ENCODE results near the gene TTC21A. TPM values are rescaled to one million over a fixed set of nuclear protein-coding genes. Genes with fewer than 3 reads are reported as not detected.

The TTC21A gene
- total RNA-seq, 4 donors from 2014 or later = 1.7 to 8.6 (median 3.9) TPM

DNA sequence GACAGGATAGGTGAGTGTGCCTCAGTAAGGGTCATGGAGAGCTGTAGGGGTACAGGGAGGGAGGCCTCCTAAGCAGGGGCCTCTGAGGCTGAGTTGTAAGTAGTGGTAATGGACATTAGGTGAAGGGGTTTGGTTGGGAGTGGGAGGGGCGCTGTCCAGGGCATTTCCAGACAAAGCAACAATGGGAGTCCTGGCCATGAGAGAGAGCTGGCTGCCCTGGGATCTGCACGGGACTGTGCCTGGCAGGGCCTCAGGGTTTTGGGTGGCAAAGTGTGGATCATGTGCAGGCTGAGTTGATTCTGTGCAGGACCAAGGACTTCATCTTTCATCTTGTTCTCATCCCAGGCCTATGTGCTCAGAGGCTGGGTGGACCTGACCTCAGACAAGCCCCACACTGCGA lies 4.6 kb downstream of the TTC21A start:
- H3K4me1 ChIP-seq = peaks cover 8 to 14% (median 12%) of the 10 kb centered on the region in 4 donors
- DNase-seq (ENCODE audit: extremely low spot score) = no peak
- H3K4me3 ChIP-seq = no peak overlapping the region
- intact Hi-C loops (cut with DNase I) = loop anchor here (5.0 kb wide), 1 partner anchor 80 kb away; the partner anchor contains the start of gene XIRP1
- H3K9me3 ChIP-seq = no peaks in the 10 kb centered on the region
- WGBS = 86% methylated on average over 2 of the region's 3 CpGs
- H3K27ac ChIP-seq (replicated peaks in 1 of 4) = no peak overlapping the region
- TF ChIP-seq EP300 (IDR thresholded peaks at IDR 0.05) (no peak), POLR2AphosphoS5 (IDR thresholded peaks at IDR 0.05) (no peak)
- peaks cover 0 to 28% (median 8%) of the 10 kb centered on the region in 4 donors for H3K36me3 ChIP-seq
- no peaks in the 10 kb centered on the region for H3K27me3 ChIP-seq

DNA sequence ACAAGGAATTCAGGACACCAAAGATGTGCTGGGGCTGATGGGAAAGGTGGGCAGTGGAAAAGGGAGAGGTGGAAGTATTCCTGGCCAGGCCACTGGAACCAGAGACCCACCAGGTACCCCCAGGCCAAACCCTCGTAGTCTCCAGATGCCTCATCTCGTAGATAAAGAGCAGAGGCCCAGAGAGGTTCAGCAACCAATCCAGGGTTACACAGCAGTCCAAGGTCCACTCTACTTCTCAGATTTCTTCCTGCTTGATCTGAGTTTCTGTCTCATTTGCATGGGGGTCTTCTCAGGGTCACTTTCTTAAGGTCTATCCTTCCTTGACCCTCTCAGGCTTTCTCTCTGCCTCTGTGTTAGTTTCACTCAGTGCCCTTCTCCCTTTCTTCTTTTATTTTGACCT lies 5.1 kb downstream of the TTC21A start:
- H3K27me3 ChIP-seq = no peaks in the 10 kb centered on the region
- no peaks in the 10 kb centered on the region for H3K9me3 ChIP-seq
- no peak for TF ChIP-seq POLR2A (IDR thresholded peaks at IDR 0.05; ENCODE audit: low read depth)
- no peak for TF ChIP-seq EP300 (IDR thresholded peaks at IDR 0.05)
- TF ChIP-seq, protein P1, sequence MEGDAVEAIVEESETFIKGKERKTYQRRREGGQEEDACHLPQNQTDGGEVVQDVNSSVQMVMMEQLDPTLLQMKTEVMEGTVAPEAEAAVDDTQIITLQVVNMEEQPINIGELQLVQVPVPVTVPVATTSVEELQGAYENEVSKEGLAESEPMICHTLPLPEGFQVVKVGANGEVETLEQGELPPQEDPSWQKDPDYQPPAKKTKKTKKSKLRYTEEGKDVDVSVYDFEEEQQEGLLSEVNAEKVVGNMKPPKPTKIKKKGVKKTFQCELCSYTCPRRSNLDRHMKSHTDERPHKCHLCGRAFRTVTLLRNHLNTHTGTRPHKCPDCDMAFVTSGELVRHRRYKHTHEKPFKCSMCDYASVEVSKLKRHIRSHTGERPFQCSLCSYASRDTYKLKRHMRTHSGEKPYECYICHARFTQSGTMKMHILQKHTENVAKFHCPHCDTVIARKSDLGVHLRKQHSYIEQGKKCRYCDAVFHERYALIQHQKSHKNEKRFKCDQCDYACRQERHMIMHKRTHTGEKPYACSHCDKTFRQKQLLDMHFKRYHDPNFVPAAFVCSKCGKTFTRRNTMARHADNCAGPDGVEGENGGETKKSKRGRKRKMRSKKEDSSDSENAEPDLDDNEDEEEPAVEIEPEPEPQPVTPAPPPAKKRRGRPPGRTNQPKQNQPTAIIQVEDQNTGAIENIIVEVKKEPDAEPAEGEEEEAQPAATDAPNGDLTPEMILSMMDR (IDR thresholded peaks at IDR 0.05) = no peak
- TF ChIP-seq POLR2AphosphoS5 (IDR thresholded peaks at IDR 0.05) = no peak
- no peak for DNase-seq (ENCODE audit: extremely low spot score)
- WGBS = 93% methylated on average over 2 of the region's 2 CpGs
- H3K4me1 ChIP-seq = peaks cover 8 to 14% (median 12%) of the 10 kb centered on the region in 4 donors
- intact Hi-C loops (cut with DNase I) = loop anchor here (5.0 kb wide), 1 partner anchor 80 kb away; the partner anchor contains the start of gene XIRP1
- peaks cover 0 to 31% (median 8%) of the 10 kb centered on the region in 4 donors for H3K36me3 ChIP-seq
- no peak overlapping the region for H3K27ac ChIP-seq (replicated peaks in 1 of 4)
- H3K4me3 ChIP-seq = no peak overlapping the region

DNA sequence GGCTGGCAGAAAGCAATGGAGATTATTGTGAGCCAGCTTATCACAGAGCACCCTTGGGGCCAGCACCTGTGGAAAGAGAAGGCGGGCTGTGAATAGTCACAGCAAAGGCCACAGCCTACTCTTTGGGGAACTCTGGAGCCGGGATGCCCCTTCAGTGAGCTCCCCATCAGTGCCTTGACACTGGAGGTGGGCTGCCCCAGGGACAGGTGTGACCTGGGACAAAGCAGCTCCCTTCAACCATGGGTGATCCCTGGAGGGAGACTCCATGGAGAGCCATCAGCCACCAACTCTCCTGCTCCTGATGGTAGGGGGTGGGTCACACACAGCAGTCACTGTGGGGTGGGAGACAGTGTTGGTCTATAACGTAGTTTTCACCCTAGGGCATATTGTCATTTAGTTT lies 5.8 kb downstream of the TTC21A start:
- H3K4me3 ChIP-seq = no peak overlapping the region
- H3K9me3 ChIP-seq = no peaks in the 10 kb centered on the region
- DNase-seq (ENCODE audit: extremely low spot score) = no peak
- no peak overlapping the region for H3K27ac ChIP-seq (replicated peaks in 1 of 4)
- 83% methylated on average over 3 of the region's 3 CpGs for WGBS
- H3K36me3 ChIP-seq = peaks cover 0 to 39% (median 10%) of the 10 kb centered on the region in 4 donors
- intact Hi-C loops (cut with DNase I) = loop anchor here (5.0 kb wide), 1 partner anchor 79 kb away; the partner anchor contains the start of gene XIRP1
- no peaks in the 10 kb centered on the region for H3K27me3 ChIP-seq
- peaks cover 4 to 9% (median 7%) of the 10 kb centered on the region in 4 donors for H3K4me1 ChIP-seq
- TF ChIP-seq POLR2A (IDR thresholded peaks at IDR 0.05; ENCODE audit: low read depth) (no peak), POLR2AphosphoS5 (IDR thresholded peaks at IDR 0.05) (no peak), EP300 (IDR thresholded peaks at IDR 0.05) (no peak)
- TF ChIP-seq, protein P1 (IDR thresholded peaks at IDR 0.05) = no peak

DNA sequence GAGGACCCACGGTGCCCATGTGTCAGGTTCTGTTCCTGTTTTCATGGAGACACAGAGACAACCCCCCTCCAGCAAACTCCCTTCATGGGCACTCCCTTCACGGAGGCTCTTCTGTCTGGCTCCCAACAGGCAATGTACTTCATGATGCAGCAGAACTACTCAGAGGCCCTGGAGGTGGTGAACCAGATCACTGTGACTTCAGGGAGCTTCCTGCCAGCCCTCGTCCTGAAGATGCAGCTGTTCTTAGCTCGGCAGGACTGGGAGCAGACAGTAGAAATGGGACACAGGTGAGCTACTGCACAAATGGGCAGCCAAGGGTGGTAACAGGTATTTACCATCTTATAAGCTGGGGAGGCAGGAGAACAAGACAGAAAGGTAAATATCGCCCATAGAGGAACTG lies 7.0 kb downstream of the TTC21A start:
- intact Hi-C loops (cut with DNase I) = loop anchor here (5.0 kb wide), 1 partner anchor 78 kb away; the partner anchor contains the start of gene XIRP1
- WGBS = 90% methylated on average over 5 of the region's 5 CpGs
- no peak overlapping the region for H3K4me3 ChIP-seq

DNA sequence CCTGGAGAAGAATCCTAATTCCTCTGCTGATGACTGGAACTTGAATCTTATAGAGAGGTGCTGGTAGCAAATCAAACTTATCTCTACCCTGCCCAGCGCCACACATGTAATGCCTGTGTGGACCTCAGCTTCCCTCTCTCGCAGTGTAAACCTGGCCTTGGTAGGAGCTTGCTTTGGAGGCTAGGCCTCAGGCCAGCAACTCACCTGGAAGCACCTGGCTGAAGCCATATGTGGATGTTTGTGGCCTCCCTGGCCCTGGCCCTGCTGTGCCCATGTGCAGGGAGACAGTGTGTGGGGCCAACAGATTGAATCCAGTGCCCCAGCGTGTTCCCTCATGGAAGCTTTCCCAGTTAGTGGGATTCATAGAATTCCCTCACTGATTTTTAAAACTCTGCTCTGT lies 8.4 kb downstream of the TTC21A start:
- intact Hi-C loops (cut with DNase I) = no loop called here
- Histone ChIP-seq H3K4me3 (no peak overlapping the region), H3K36me3 (peaks cover 4 to 62% (median 9%) of the 10 kb centered on the region in 4 donors), H3K27ac (replicated peaks in 1 of 4) (no peak overlapping the region), H3K4me1 (no peaks in the 10 kb centered on the region), H3K9me3 (no peaks in the 10 kb centered on the region), H3K27me3 (no peaks in the 10 kb centered on the region)
- no peak for TF ChIP-seq POLR2A (IDR thresholded peaks at IDR 0.05; ENCODE audit: low read depth)
- no peak for TF ChIP-seq EP300 (IDR thresholded peaks at IDR 0.05)
- TF ChIP-seq, protein P1 (IDR thresholded peaks at IDR 0.05) = no peak
- TF ChIP-seq POLR2AphosphoS5 (IDR thresholded peaks at IDR 0.05) = no peak
- 87% methylated on average over 3 of the region's 3 CpGs for WGBS
- DNase-seq (ENCODE audit: extremely low spot score) = no peak

More for the DNA sequence above, 7.0 kb downstream of the TTC21A start:
- H3K27me3 ChIP-seq = no peaks in the 10 kb centered on the region
- H3K36me3 ChIP-seq = peaks cover 0 to 50% (median 10%) of the 10 kb centered on the region in 4 donors
- no peaks in the 10 kb centered on the region for H3K4me1 ChIP-seq
- H3K9me3 ChIP-seq = no peaks in the 10 kb centered on the region
- no peak overlapping the region for H3K27ac ChIP-seq (replicated peaks in 1 of 4)
- no peak for DNase-seq (ENCODE audit: extremely low spot score)
- no peak for TF ChIP-seq POLR2A (IDR thresholded peaks at IDR 0.05; ENCODE audit: low read depth)
- TF ChIP-seq POLR2AphosphoS5 (IDR thresholded peaks at IDR 0.05) = no peak
- TF ChIP-seq, protein P1 (IDR thresholded peaks at IDR 0.05) = no peak
- no peak for TF ChIP-seq EP300 (IDR thresholded peaks at IDR 0.05)
